Ovary (tissue), 9 donors: ENCODE results near the gene CYFIP1. TPM values are rescaled to one million over a fixed set of nuclear protein-coding genes. Genes with fewer than 3 reads are reported as not detected.

Experiments used
- DNase-seq, 5 donors: peaks; one replicate each; pipeline ENCODE4 v3.0.0-alpha.2; 2019 to 2020
- H3K27ac ChIP-seq, 2 donors: fragments of 200-600 bp; one replicate each; pipeline versions ENCODE4 v1.5.1 to v1.8.0; 2019 to 2022
- H3K27me3 ChIP-seq: fragments of 200-600 bp; one replicate; pipeline ENCODE4 v1.8.0; 2022
- H3K36me3 ChIP-seq: fragments of 200-600 bp; sonication (generic); one replicate; pipeline ENCODE4 v1.5.1; 2019
- H3K4me1 ChIP-seq: one replicate; pipeline ENCODE4 v1.8.1; 2013; ENCODE audit warnings: mild to moderate bottlenecking, moderate library complexity; ENCODE audit not compliant: insufficient read depth
- H3K4me3 ChIP-seq: fragments of 200-600 bp; sonication (generic); one replicate; pipeline ENCODE4 v1.5.1; 2017
- H3K9me3 ChIP-seq, 2 donors: fragments of 200-600 bp in 1 of 2; sonication (generic) in 1 of 2; one replicate each; pipeline versions ENCODE4 v1.5.1 to v1.8.1; 2013 to 2019; ENCODE audit warnings: mild to moderate bottlenecking in 1 of 2, moderate library complexity in 1 of 2
- CTCF ChIP-seq, 3 donors: fragments of 450-650 bp in 2 of 3; fragments of 200-600 bp in 1 of 3; IDR thresholded peaks; one replicate each; pipeline versions ENCODE4 v1.5.1 to v1.8.0; 2016 to 2022; ENCODE audit warnings: antibody characterized with exemption in 3 of 3, mild to moderate bottlenecking in 1 of 3
- EP300 ChIP-seq: sonication (generic); formaldehyde crosslinking; IDR thresholded peaks from one replicate; pipeline ENCODE4 v1.6.1; 2017; ENCODE audit warnings: antibody characterized with exemption
- POLR2A ChIP-seq: fragments of 450-650 bp; IDR thresholded peaks from one replicate; pipeline ENCODE4 v1.6.1; 2017; ENCODE audit warnings: antibody characterized with exemption, mild to moderate bottlenecking, moderate library complexity
- WGBS, 3 donors: extraction: QIAGEN DNeasy Blood & Tissue Kit in 1 of 3; methylation state at CpG; one replicate each; pipeline versions ENCODE4 v1.1.5 to v1.1.7; 2013 to 2017; 5-methylcytosine and 5-hydroxymethylcytosine counted together
- intact Hi-C, 4 donors: fragments of 100-400 bp; cut with DNase I; formaldehyde crosslinking; loops; one replicate each; pipeline versions ENCODE4 v1.11.0 to v1.15.1; 2022 to 2023
- polyA plus RNA-seq, 2 donors: library from polyadenylated mRNA; stranded (reverse); fragments of 200-250 nt in 1 of 2; fragments of 350-450 nt in 1 of 2; fragmentation: Illumina TruSeq in 1 of 2; extraction: RNeasy Lipid Tissue Mini Kit (QIAGEN cat#74804) in 1 of 2; gene quantifications; one replicate each; pipeline ENCODE4 v1.2.3, GENCODE V29; 2013 to 2014
- total RNA-seq, 7 donors: library from RNA; depleted of rRNA in 2 of 7; stranded (reverse); fragments of >200 nt in 2 of 7; fragmentation: NEBNext Ultra II Directional in 3 of 7; extraction: Animal tissue kit (Norgen Biotek cat#: 25700) in 3 of 7; gene quantifications; one replicate each; pipeline versions ENCODE4 v1.1.0 to v1.2.4, GENCODE V29; 2016 to 2023
- donor health status: DM: no; HTN: no; CAD: no; lungs with moderate emphysema.
- donor health status: DM: no; HTN: no; CAD: no.
- donor health status: Bipolar disorder and iron deficiency.
- donor health status: DM: yes; HTN: yes; CAD: no.
- donor health status: DM: no; HTN: no; CAD: no.
- donor health status: DM: yes; HTN: yes; CAD: no.

The CYFIP1 gene
- total and polyA plus RNA-seq, 9 donors = 35.8 to 96.2 (median 77.1) TPM

- no peaks in the 10 kb centered on the region for H3K27me3 ChIP-seq
- no peak overlapping the region for H3K27ac ChIP-seq
- H3K9me3 ChIP-seq = no peaks in the 10 kb centered on the region
- intact Hi-C loops = no loop called here
- WGBS, 3 donors = 82 to 84% (median 83%) methylated on average over 4 of the region's 4 CpGs
- H3K36me3 ChIP-seq = no peaks in the 10 kb centered on the region
- no peaks in the 10 kb centered on the region for H3K4me1 ChIP-seq
- DNase-seq = no peak
- no peak overlapping the region for H3K4me3 ChIP-seq
- TF ChIP-seq EP300 (no peak), POLR2A (no peak), CTCF (IDR thresholded peaks at IDR 0.05) (no peak)
These were observed 111.7 kb downstream of the CYFIP1 start for GRCh38 chr15:22868495-22868894.

- Histone ChIP-seq H3K9me3 (no peaks in the 10 kb centered on the region), H3K4me3 (no peak overlapping the region), H3K36me3 (no peaks in the 10 kb centered on the region), H3K4me1 (no peaks in the 10 kb centered on the region), H3K27me3 (no peaks in the 10 kb centered on the region), H3K27ac (no peak overlapping the region)
- intact Hi-C loops = no loop called here
- WGBS, 3 donors = 87 to 94% (median 87%) methylated on average over 6 of the region's 6 CpGs
- DNase-seq = no peak
- no peak for TF ChIP-seq POLR2A
- no peak for TF ChIP-seq CTCF (IDR thresholded peaks at IDR 0.05)
- no peak for TF ChIP-seq EP300
These were observed 112.3 kb downstream of the CYFIP1 start for GRCh38 chr15:22867886-22868285.

GRCh38 chr15:22866079-22866478, 114.1 kb downstream of the CYFIP1 start:
- Histone ChIP-seq H3K9me3 (no peaks in the 10 kb centered on the region), H3K27me3 (no peaks in the 10 kb centered on the region), H3K4me1 (no peaks in the 10 kb centered on the region), H3K27ac (no peak overlapping the region), H3K4me3 (no peak overlapping the region), H3K36me3 (no peaks in the 10 kb centered on the region)
- no peak for DNase-seq
- intact Hi-C loops = no loop called here
- TF ChIP-seq EP300 = no peak
- TF ChIP-seq CTCF (IDR thresholded peaks at IDR 0.05) = no peak
- TF ChIP-seq POLR2A = no peak
- WGBS, 3 donors = 12 to 48% (median 17%) methylated on average over 7 of the region's 7 CpGs

- H3K4me1 ChIP-seq = no peaks in the 10 kb centered on the region
- DNase-seq = no peak
- WGBS, 3 donors = 39 to 46% (median 45%) methylated on average over 3 of the region's 3 CpGs
- H3K9me3 ChIP-seq = no peaks in the 10 kb centered on the region
- intact Hi-C loops = no loop called here
- no peaks in the 10 kb centered on the region for H3K36me3 ChIP-seq
- H3K4me3 ChIP-seq = no peak overlapping the region
- no peak for TF ChIP-seq POLR2A
- TF ChIP-seq CTCF (IDR thresholded peaks at IDR 0.05) = no peak
- no peak for TF ChIP-seq EP300
- no peaks in the 10 kb centered on the region for H3K27me3 ChIP-seq
- no peak overlapping the region for H3K27ac ChIP-seq
These were observed 116.8 kb downstream of the CYFIP1 start for GRCh38 chr15:22863356-22863755.

GRCh38 chr15:22861161-22861560, 119.0 kb downstream of the CYFIP1 start:
- Histone ChIP-seq H3K27ac (no peak overlapping the region), H3K4me3 (no peak overlapping the region), H3K9me3 (no peaks in the 10 kb centered on the region), H3K36me3 (no peaks in the 10 kb centered on the region), H3K27me3 (no peaks in the 10 kb centered on the region), H3K4me1 (no peaks in the 10 kb centered on the region)
- DNase-seq = no peak
- intact Hi-C loops = no loop called here
- 55 to 70% (median 67%) methylated on average over 2 of the region's 2 CpGs for WGBS, 3 donors
- no peak for TF ChIP-seq CTCF (IDR thresholded peaks at IDR 0.05)
- no peak for TF ChIP-seq EP300
- TF ChIP-seq POLR2A = no peak
